HEK293 (cell line): ENCODE results near the gene ENDOD1.

Source experiments
- CTCF ChIA-PET: fragments of 350-600 bp; formaldehyde crosslinking; extraction: SDS; loops from one replicate; lab custom pipeline; 2021; ENCODE audit warnings: antibody characterized with exemption; lab: Yijun Ruan, JAX
- POLR2A ChIA-PET: fragments of 300-600 bp; formaldehyde crosslinking; extraction: SDS; loops from one replicate; lab custom pipeline; 2020; ENCODE audit warnings: antibody characterized with exemption, inconsistent platforms; lab: Yijun Ruan, JAX
- H3K27ac ChIP-seq: fragments of 200-500 bp; sonication (Bioruptor generic); 2 replicates; pipeline ENCODE4 v1.5.1; 2014; ENCODE audit warnings: low read depth, low read length, control low read depth, inconsistent platforms; ENCODE audit errors: extremely low read depth
- H3K36me3 ChIP-seq, 2 experiments: fragments of 200-500 bp in 1 of 2; sonication (Bioruptor generic) in 1 of 2; 1 replicate in 1 of 2; 2 replicates in 1 of 2; pipeline ENCODE4 v1.5.1; 2014 to 2017; ENCODE audit warnings: inconsistent platforms in 2 of 2, low read length in 2 of 2; ENCODE audit not compliant: control insufficient read depth in 2 of 2, insufficient read depth in 1 of 2
- H3K4me1 ChIP-seq: fragments of 200-500 bp; sonication (Bioruptor generic); 2 replicates; pipeline ENCODE4 v1.5.1; 2014; ENCODE audit warnings: mild to moderate bottlenecking, low read length, inconsistent platforms; ENCODE audit not compliant: control insufficient read depth, insufficient read depth
- H3K4me3 ChIP-seq: 2 replicates; pipeline ENCODE4 v1.5.1; 2011; ENCODE audit warnings: low read depth, mild to moderate bottlenecking, control low read depth, low read length, moderate library complexity
- H3K9me3 ChIP-seq: fragments of 200-500 bp; sonication (Bioruptor generic); 2 replicates; pipeline ENCODE4 v1.5.1; 2014; ENCODE audit warnings: low read depth, low read length, inconsistent platforms; ENCODE audit not compliant: control insufficient read depth, insufficient read depth
- EGR2 ChIP-seq: fragments of 450-650 bp; formaldehyde crosslinking; IDR thresholded peaks from 2 replicates; pipeline ENCODE4 v1.5.1; 2016; ENCODE audit warnings: low read depth, missing biosample characterization, missing genetic modification characterization
- FEZF1 ChIP-seq: fragments of 450-650 bp; formaldehyde crosslinking; IDR thresholded peaks from 2 replicates; pipeline ENCODE4 v1.5.1; 2016; ENCODE audit warnings: missing biosample characterization, missing genetic modification characterization
- MYNN ChIP-seq: fragments of 450-650 bp; formaldehyde crosslinking; IDR thresholded peaks from 2 replicates; pipeline ENCODE4 v1.5.1; 2016; ENCODE audit warnings: missing biosample characterization, missing genetic modification characterization, borderline replicate concordance
- ZBTB20 ChIP-seq: fragments of 450-650 bp; formaldehyde crosslinking; IDR thresholded peaks from 2 replicates; pipeline ENCODE4 v1.5.1; 2016; ENCODE audit warnings: missing biosample characterization, missing genetic modification characterization
- ZEB2 ChIP-seq: fragments of 450-650 bp; formaldehyde crosslinking; IDR thresholded peaks from 2 replicates; pipeline ENCODE4 v1.5.1; 2016; ENCODE audit warnings: missing biosample characterization, missing genetic modification characterization
- ZFHX2 ChIP-seq: fragments of 450-650 bp; formaldehyde crosslinking; conservative IDR thresholded peaks from 2 replicates; pipeline ENCODE4 v1.5.1; 2016; ENCODE audit warnings: missing biosample characterization, missing genetic modification characterization
- ZNF155 ChIP-seq: fragments of 450-650 bp; formaldehyde crosslinking; IDR thresholded peaks from 2 replicates; pipeline ENCODE4 v1.5.1; 2016; ENCODE audit warnings: missing biosample characterization, missing genetic modification characterization
- ZNF19 ChIP-seq: fragments of 450-650 bp; formaldehyde crosslinking; IDR thresholded peaks from 2 replicates; pipeline ENCODE4; 2016; ENCODE audit warnings: missing biosample characterization, missing genetic modification characterization, low read depth
- ZNF292 ChIP-seq: fragments of 450-650 bp; formaldehyde crosslinking; IDR thresholded peaks from 2 replicates; pipeline ENCODE4 v1.5.1; 2016; ENCODE audit warnings: low read depth, missing biosample characterization, missing genetic modification characterization, borderline replicate concordance
- ZNF324 ChIP-seq: fragments of 450-650 bp; formaldehyde crosslinking; IDR thresholded peaks from 2 replicates; pipeline ENCODE4 v1.5.1; 2016; ENCODE audit warnings: missing biosample characterization, missing genetic modification characterization
- ZNF621 ChIP-seq: fragments of 450-650 bp; formaldehyde crosslinking; IDR thresholded peaks from 2 replicates; pipeline ENCODE4 v1.5.1; 2017; ENCODE audit warnings: missing biosample characterization, missing genetic modification characterization
- ZNF624 ChIP-seq: fragments of 450-650 bp; formaldehyde crosslinking; IDR thresholded peaks from 2 replicates; pipeline ENCODE4 v1.5.1; 2017; ENCODE audit warnings: missing biosample characterization, missing genetic modification characterization
- ZNF670 ChIP-seq: fragments of 450-650 bp; formaldehyde crosslinking; IDR thresholded peaks from 2 replicates; pipeline ENCODE4 v1.5.1; 2016; ENCODE audit warnings: missing biosample characterization, missing genetic modification characterization, low read depth
- ZNF785 ChIP-seq: fragments of 450-650 bp; formaldehyde crosslinking; IDR thresholded peaks from 2 replicates; pipeline ENCODE4 v1.5.1; 2016; ENCODE audit warnings: missing biosample characterization, missing genetic modification characterization
- ZNF792 ChIP-seq: fragments of 450-650 bp; formaldehyde crosslinking; IDR thresholded peaks from 2 replicates; pipeline ENCODE4 v1.5.1; 2016; ENCODE audit warnings: missing biosample characterization, missing genetic modification characterization
- ZSCAN16 ChIP-seq: fragments of 450-650 bp; formaldehyde crosslinking; IDR thresholded peaks from 2 replicates; pipeline ENCODE4 v1.5.1; 2016; ENCODE audit warnings: missing biosample characterization, missing genetic modification characterization
- TF ChIP-seq, protein P1 (sequence below): fragments of 450-650 bp; formaldehyde crosslinking; IDR thresholded peaks from 2 replicates; pipeline ENCODE4 v1.5.1; 2016; ENCODE audit warnings: missing biosample characterization, missing genetic modification characterization
- TF ChIP-seq, protein P2 (sequence below): fragments of 450-650 bp; formaldehyde crosslinking; IDR thresholded peaks from 2 replicates; pipeline ENCODE4 v1.5.1; 2016; ENCODE audit warnings: missing biosample characterization, missing genetic modification characterization
- TF ChIP-seq, protein P3 (sequence below): fragments of 450-650 bp; IDR thresholded peaks from 2 replicates; pipeline ENCODE4 v1.5.1; 2018; ENCODE audit warnings: missing biosample characterization, mild to moderate bottlenecking, missing genetic modification characterization
- TF ChIP-seq, protein P4 (sequence below): fragments of 450-650 bp; formaldehyde crosslinking; IDR thresholded peaks from 2 replicates; pipeline ENCODE4 v1.5.1; 2016; ENCODE audit warnings: missing biosample characterization, missing genetic modification characterization
- TF ChIP-seq, protein P5 (sequence below): fragments of 450-650 bp; formaldehyde crosslinking; IDR thresholded peaks from 2 replicates; pipeline ENCODE4 v1.5.1; 2016; ENCODE audit warnings: missing biosample characterization, missing genetic modification characterization

The ENDOD1 gene

DNA sequence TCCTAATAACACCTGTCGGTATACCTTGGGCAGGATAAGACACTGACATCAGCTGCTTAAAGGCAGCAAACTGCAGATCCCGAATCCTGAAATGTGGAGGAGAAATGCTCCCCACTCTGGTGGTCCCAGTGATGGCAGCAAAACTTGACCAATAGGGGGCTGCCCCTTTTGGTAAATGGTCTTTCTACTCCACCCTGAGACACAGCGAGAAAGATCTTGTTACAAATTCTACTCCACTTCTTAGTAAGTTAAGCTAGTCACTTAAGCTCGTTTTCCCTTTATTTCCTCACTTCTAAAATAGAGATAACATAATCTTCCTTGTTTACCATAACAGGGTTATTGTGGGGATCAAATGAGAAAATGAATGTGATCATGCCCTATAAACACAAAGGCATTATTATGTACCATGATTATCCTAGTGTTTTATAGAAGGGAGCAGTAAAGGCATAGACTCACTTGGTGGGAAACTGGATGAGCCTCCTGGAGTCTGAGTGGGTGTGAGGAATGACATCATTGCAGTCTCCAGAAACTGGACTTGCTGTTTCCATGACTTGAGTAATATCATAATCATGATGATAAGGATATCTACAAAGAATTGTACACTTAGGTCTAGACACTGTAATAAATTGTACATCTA, 50.9 kb downstream of the ENDOD1 start (continued):
- TF ChIP-seq, protein P1, sequence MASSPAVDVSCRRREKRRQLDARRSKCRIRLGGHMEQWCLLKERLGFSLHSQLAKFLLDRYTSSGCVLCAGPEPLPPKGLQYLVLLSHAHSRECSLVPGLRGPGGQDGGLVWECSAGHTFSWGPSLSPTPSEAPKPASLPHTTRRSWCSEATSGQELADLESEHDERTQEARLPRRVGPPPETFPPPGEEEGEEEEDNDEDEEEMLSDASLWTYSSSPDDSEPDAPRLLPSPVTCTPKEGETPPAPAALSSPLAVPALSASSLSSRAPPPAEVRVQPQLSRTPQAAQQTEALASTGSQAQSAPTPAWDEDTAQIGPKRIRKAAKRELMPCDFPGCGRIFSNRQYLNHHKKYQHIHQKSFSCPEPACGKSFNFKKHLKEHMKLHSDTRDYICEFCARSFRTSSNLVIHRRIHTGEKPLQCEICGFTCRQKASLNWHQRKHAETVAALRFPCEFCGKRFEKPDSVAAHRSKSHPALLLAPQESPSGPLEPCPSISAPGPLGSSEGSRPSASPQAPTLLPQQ (tag by site-specific recombination), result no peak
- TF ChIP-seq MYNN (tag by site-specific recombination), result no peak
- no peak for TF ChIP-seq ZNF621 (tag by site-specific recombination)
- TF ChIP-seq ZNF292 (tag by site-specific recombination), result no peak
- no peak for TF ChIP-seq ZNF785

DNA sequence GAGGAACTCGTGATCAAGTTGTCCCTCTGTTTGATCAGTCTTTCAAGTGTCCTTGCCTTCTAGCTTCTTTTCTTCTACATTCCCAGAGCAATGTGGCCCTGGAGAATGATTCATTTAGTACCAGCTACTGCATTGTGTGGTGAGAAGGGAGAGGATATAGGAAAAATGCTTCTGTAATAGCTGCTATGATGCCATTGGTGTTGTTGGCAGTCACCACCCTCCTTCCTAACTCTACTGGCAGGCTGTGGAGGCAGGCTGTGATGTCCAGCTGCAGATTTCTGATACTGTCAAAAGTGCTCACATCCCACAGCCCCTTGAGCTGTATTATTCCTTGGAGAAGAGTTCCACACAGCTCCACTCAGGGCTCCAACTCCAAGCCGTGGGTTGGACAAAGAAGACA, 52.8 kb downstream of the ENDOD1 start:
- H3K4me1 ChIP-seq, result no peaks in the 10 kb centered on the region; the same call in 1 of the 2 replicates
- ChIA-PET POLR2A (interaction anchor here (0.8 kb wide), 1 partner anchor 75 kb away, joined by 3 read pairs; no protein-coding TSS in a partner anchor), CTCF (interaction anchor here (0.6 to 1.0 kb wide), 4 partner anchors 9 to 71 kb away, joined by 3 to 5 read pairs (median 3); no protein-coding TSS in a partner anchor)
- H3K9me3 ChIP-seq, result no peaks in the 10 kb centered on the region
- no peak overlapping the region for H3K4me3 ChIP-seq
- no peaks in the 10 kb centered on the region for H3K36me3 ChIP-seq
- no peak for TF ChIP-seq ZBTB20
- TF ChIP-seq, protein P2, sequence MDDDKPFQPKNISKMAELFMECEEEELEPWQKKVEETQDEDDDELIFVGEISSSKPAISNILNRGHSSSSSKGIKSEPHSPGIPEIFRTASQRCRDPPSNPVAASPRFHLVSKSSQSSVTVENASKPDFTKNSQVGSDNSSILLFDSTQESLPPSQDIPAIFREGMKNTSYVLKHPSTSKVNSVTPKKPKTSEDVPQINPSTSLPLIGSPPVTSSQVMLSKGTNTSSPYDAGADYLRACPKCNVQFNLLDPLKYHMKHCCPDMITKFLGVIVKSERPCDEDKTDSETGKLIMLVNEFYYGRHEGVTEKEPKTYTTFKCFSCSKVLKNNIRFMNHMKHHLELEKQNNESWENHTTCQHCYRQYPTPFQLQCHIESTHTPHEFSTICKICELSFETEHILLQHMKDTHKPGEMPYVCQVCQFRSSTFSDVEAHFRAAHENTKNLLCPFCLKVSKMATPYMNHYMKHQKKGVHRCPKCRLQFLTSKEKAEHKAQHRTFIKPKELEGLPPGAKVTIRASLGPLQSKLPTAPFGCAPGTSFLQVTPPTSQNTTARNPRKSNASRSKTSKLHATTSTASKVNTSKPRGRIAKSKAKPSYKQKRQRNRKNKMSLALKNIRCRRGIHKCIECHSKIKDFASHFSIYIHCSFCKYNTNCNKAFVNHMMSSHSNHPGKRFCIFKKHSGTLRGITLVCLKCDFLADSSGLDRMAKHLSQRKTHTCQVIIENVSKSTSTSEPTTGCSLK (tag by site-specific recombination), result no peak
- TF ChIP-seq EGR2, result 0 out of 2 replicates have a peak, but pooled peaks have one; percentile 10
- no peak overlapping the region for H3K27ac ChIP-seq

DNA sequence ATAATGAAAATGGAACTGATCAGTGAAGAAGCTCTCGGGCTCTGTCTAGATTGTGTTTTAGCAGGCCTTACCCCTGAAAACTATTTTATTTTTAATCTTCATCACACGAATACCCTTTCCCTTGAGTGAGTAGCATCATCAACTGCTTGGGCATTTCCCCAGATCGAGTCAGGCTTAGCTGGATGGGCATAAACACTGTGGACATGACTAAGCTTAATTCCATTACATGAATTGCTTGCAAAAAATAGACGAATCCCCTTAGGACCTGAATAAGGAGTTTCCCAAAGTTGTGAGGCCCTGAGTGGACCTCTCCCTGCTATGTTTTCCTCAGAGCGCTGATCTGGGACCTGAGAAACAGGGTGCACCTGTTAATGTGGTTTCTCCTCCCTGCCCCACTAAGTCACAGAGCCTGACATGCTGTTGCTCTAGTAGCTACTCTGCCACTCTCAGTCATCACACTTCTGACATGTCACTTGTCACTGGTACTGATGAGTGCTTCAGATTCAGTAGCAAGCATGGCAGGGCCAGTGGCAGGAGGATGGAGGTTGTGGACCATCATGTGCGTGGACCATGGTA, 53.5 kb downstream of the ENDOD1 start:
- TF ChIP-seq ZNF155 (tag by site-specific recombination) (no peak), ZEB2 (tag by site-specific recombination) (no peak), ZNF792 (tag by site-specific recombination) (no peak), ZNF19 (no peak), ZNF324 (tag by site-specific recombination) (no peak), ZFHX2 (tag by site-specific recombination) (no peak), FEZF1 (tag by site-specific recombination) (no peak), ZSCAN16 (no peak), ZNF624 (tag by site-specific recombination) (no peak), ZNF670 (no peak)
- TF ChIP-seq, protein P3, sequence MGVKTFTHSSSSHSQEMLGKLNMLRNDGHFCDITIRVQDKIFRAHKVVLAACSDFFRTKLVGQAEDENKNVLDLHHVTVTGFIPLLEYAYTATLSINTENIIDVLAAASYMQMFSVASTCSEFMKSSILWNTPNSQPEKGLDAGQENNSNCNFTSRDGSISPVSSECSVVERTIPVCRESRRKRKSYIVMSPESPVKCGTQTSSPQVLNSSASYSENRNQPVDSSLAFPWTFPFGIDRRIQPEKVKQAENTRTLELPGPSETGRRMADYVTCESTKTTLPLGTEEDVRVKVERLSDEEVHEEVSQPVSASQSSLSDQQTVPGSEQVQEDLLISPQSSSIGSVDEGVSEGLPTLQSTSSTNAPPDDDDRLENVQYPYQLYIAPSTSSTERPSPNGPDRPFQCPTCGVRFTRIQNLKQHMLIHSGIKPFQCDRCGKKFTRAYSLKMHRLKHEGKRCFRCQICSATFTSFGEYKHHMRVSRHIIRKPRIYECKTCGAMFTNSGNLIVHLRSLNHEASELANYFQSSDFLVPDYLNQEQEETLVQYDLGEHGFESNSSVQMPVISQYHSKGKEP (tag by site-specific recombination), result no peak
- TF ChIP-seq, protein P4, sequence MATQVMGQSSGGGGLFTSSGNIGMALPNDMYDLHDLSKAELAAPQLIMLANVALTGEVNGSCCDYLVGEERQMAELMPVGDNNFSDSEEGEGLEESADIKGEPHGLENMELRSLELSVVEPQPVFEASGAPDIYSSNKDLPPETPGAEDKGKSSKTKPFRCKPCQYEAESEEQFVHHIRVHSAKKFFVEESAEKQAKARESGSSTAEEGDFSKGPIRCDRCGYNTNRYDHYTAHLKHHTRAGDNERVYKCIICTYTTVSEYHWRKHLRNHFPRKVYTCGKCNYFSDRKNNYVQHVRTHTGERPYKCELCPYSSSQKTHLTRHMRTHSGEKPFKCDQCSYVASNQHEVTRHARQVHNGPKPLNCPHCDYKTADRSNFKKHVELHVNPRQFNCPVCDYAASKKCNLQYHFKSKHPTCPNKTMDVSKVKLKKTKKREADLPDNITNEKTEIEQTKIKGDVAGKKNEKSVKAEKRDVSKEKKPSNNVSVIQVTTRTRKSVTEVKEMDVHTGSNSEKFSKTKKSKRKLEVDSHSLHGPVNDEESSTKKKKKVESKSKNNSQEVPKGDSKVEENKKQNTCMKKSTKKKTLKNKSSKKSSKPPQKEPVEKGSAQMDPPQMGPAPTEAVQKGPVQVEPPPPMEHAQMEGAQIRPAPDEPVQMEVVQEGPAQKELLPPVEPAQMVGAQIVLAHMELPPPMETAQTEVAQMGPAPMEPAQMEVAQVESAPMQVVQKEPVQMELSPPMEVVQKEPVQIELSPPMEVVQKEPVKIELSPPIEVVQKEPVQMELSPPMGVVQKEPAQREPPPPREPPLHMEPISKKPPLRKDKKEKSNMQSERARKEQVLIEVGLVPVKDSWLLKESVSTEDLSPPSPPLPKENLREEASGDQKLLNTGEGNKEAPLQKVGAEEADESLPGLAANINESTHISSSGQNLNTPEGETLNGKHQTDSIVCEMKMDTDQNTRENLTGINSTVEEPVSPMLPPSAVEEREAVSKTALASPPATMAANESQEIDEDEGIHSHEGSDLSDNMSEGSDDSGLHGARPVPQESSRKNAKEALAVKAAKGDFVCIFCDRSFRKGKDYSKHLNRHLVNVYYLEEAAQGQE (tag by site-specific recombination), result no peak
- TF ChIP-seq, protein P5, sequence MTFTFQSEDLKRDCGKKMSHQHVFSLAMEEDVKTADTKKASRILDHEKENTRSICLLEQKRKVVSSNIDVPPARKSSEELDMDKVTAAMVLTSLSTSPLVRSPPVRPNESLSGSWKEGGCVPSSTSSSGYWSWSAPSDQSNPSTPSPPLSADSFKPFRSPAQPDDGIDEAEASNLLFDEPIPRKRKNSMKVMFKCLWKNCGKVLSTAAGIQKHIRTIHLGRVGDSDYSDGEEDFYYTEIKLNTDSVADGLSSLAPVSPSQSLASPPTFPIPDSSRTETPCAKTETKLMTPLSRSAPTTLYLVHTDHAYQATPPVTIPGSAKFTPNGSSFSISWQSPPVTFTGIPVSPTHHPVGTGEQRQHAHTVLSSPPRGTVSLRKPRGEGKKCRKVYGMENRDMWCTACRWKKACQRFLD (tag by site-specific recombination), result no peak
- TF ChIP-seq, all 188 proteins: peak for 0
- CTCF ChIA-PET, result interaction anchor here (1.0 kb wide), 1 partner anchor 11 kb away, joined by 3 read pairs; no protein-coding TSS in a partner anchor
- H3K4me3 ChIP-seq, result no peak overlapping the region
- H3K9me3 ChIP-seq, result no peaks in the 10 kb centered on the region
- no peak overlapping the region for H3K27ac ChIP-seq
- H3K4me1 ChIP-seq, result no peaks in the 10 kb centered on the region; the same call in 1 of the 2 replicates
- no peaks in the 10 kb centered on the region for H3K36me3 ChIP-seq
- POLR2A ChIA-PET, result interaction anchor here (0.8 kb wide), 1 partner anchor 76 kb away, joined by 3 read pairs; no protein-coding TSS in a partner anchor
